Left lung (tissue), 10 donors: ENCODE data around the gene EIF3A. TPM values are rescaled to one million over a fixed set of nuclear protein-coding genes. Genes with fewer than 3 reads are reported as not detected.
"Not testable (repeated sequence)": the region's sequence is repeated elsewhere in the genome, so short reads cannot be mapped to it uniquely, and the experiment has no call there.

ENCODE experiments used
- ATAC-seq: fragments of 200-7000 bp; cut with Tn5 transposase; one replicate; pipeline ENCODE4 v1.9.1; 2020; ENCODE audit warnings: moderate library complexity
- DNase-seq, 4 donors: peaks; one replicate each; pipeline ENCODE4 v3.0.0-alpha.2; 2013 to 2020
- H3K27ac ChIP-seq, 2 donors: fragments of 200-600 bp; sonication (generic) in 1 of 2; one replicate each; pipeline versions ENCODE4 v1.5.0 to v1.8.0; 2020 to 2021
- H3K27me3 ChIP-seq, 2 donors: fragments of 200-600 bp; sonication (generic) in 1 of 2; one replicate each; pipeline versions ENCODE4 v1.5.0 to v1.8.0; 2020 to 2021
- H3K36me3 ChIP-seq, 2 donors: fragments of 200-600 bp; sonication (generic) in 1 of 2; one replicate each; pipeline versions ENCODE4 v1.5.0 to v1.8.0; 2020 to 2021
- H3K4me1 ChIP-seq, 2 donors: fragments of 200-600 bp; one replicate each; pipeline ENCODE4 v1.8.0; 2021
- H3K4me3 ChIP-seq, 2 donors: fragments of 200-600 bp; sonication (generic) in 1 of 2; one replicate each; pipeline versions ENCODE4 v1.5.0 to v1.8.0; 2020 to 2021; ENCODE audit warnings: mild to moderate bottlenecking in 1 of 2
- H3K9me3 ChIP-seq, 2 donors: fragments of 200-600 bp; sonication (generic) in 1 of 2; one replicate each; pipeline versions ENCODE4 v1.5.0 to v1.8.0; 2020 to 2021
- intact Hi-C, 2 donors: fragments of 100-400 bp; cut with DNase I; formaldehyde crosslinking; loops; one replicate each; pipeline versions ENCODE4 v1.11.2 to v1.14.2; 2022
- polyA plus RNA-seq, 6 donors: library from polyadenylated mRNA; unstranded; fragments of 120-200 nt; gene quantifications; one replicate each; pipeline ENCODE4 v1.2.1, GENCODE V29; 2013; ENCODE audit not compliant: insufficient read length in 6 of 6
- total RNA-seq, 2 donors: library from RNA; stranded (reverse); fragmentation: NEBNext Ultra II Directional; extraction: Animal tissue kit (Norgen Biotek cat#: 25700); gene quantifications; one replicate each; pipeline ENCODE4 v1.2.1, GENCODE V29; 2021
- TF ChIP-seq, protein P1 (sequence below), 2 donors: fragments of 200-600 bp; sonication (generic) in 1 of 2; IDR thresholded peaks; one replicate each; pipeline versions ENCODE4 v1.5.0 to v1.8.0; 2021; ENCODE audit warnings: antibody characterized with exemption in 2 of 2
- donor health status: DM: no; HTN: yes; CAD: no.
- donor health status: DM: no; HTN: no; CAD: no.

EIF3A gene
- total and polyA plus RNA-seq, 8 donors, result 89.1 to 172 (median 154) TPM

- TF ChIP-seq, protein P1, sequence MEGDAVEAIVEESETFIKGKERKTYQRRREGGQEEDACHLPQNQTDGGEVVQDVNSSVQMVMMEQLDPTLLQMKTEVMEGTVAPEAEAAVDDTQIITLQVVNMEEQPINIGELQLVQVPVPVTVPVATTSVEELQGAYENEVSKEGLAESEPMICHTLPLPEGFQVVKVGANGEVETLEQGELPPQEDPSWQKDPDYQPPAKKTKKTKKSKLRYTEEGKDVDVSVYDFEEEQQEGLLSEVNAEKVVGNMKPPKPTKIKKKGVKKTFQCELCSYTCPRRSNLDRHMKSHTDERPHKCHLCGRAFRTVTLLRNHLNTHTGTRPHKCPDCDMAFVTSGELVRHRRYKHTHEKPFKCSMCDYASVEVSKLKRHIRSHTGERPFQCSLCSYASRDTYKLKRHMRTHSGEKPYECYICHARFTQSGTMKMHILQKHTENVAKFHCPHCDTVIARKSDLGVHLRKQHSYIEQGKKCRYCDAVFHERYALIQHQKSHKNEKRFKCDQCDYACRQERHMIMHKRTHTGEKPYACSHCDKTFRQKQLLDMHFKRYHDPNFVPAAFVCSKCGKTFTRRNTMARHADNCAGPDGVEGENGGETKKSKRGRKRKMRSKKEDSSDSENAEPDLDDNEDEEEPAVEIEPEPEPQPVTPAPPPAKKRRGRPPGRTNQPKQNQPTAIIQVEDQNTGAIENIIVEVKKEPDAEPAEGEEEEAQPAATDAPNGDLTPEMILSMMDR (IDR thresholded peaks at IDR 0.05), result no peak
- peaks cover 0 to 19% of the 10 kb centered on the region in 2 donors for H3K4me1 ChIP-seq
- peaks cover 0 to 82% of the 10 kb centered on the region in 2 donors for H3K36me3 ChIP-seq
- H3K27me3 ChIP-seq, result no peaks in the 10 kb centered on the region
- H3K9me3 ChIP-seq, result no peaks in the 10 kb centered on the region
- DNase-seq (no peak), ATAC-seq (no peak)
- no peak overlapping the region for H3K4me3 ChIP-seq
- intact Hi-C loops, result no loop called here
- H3K27ac ChIP-seq, result no peak overlapping the region
Observed at GRCh38 chr10:119115926-119116325, 35.3 kb upstream of the EIF3A start.

GRCh38 chr10:119113751-119114732 is 33.4 kb upstream of the EIF3A start:
- Histone ChIP-seq H3K4me1 (peaks cover 0 to 20% of the 10 kb centered on the region in 2 donors), H3K4me3 (no peak overlapping the region), H3K27ac (peak overlapping the region in 1 of 2 donors; percentile 66), H3K36me3 (peaks cover 0 to 82% of the 10 kb centered on the region in 2 donors), H3K9me3 (no peaks in the 10 kb centered on the region), H3K27me3 (no peaks in the 10 kb centered on the region)
- no peak for DNase-seq
- intact Hi-C loops, result no loop called here
- TF ChIP-seq, protein P1 (IDR thresholded peaks at IDR 0.05), result no peak
- peak; percentile 23 for ATAC-seq

- Histone ChIP-seq H3K27ac (no peak overlapping the region), H3K27me3 (no peaks in the 10 kb centered on the region), H3K4me1 (peaks cover 0 to 33% of the 10 kb centered on the region in 2 donors), H3K36me3 (peaks cover 0 to 76% of the 10 kb centered on the region in 2 donors), H3K9me3 (no peaks in the 10 kb centered on the region), H3K4me3 (no peak overlapping the region)
- intact Hi-C loops, result no loop called here
- ATAC-seq (no peak), DNase-seq (no peak)
- TF ChIP-seq, protein P1 (IDR thresholded peaks at IDR 0.05), result no peak
Observed at GRCh38 chr10:119112056-119112455, 31.4 kb upstream of the EIF3A start.

DNA sequence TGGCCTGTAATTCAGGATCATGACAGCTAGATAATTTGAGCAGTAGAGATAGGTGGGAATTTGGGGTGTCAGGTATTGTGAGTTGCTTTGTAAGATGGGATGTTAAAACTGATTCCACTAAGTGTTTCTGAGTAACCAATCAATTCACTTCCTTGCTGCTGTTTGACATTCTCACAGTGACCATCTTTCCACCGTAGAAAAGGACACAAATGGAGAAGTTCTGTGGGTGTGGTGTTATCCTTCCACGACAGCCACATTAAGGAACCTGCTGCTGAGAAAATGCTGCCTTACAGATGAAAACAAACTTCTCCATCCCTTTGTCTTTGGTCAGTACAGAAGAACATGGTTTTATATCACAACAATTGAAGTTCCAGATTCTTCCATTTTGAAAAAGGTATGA is 27.2 kb upstream of the EIF3A start:
- ATAC-seq, H3K9me3 ChIP-seq, intact Hi-C loops, H3K27me3 ChIP-seq, H3K4me3 ChIP-seq, DNase-seq: not testable (repeated sequence)
- H3K27ac ChIP-seq, result peak overlapping the region in 1 of 2 donors; percentile 33
- peaks cover 0 to 49% of the 10 kb centered on the region in 2 donors for H3K36me3 ChIP-seq
- H3K4me1 ChIP-seq, result peaks cover 10 to 38% of the 10 kb centered on the region in 2 donors

DNA sequence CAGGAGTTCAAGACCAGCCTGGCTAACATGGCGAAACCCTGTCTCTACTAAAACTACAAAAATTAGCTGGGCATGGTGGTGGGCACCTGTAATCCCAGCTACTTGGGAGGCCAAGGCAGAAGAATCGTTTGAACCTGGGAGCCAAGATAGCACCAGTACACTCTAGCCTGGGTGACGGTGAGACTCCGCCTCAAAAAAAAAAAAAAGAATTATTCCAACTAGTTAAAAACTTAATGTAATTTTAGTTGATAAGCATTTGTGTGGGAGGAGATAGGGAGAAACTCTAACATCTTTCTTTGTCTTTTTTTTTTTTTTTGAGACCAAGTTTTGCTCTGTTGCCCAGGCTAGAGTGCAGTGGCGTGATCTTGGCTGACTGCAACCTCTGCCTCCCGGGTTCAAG is 26.5 kb upstream of the EIF3A start:
- ATAC-seq, intact Hi-C loops, H3K4me3 ChIP-seq, H3K27ac ChIP-seq, DNase-seq, H3K9me3 ChIP-seq, H3K27me3 ChIP-seq: not testable (repeated sequence)
- Histone ChIP-seq H3K4me1 (peaks cover 10 to 38% of the 10 kb centered on the region in 2 donors), H3K36me3 (peaks cover 0 to 43% of the 10 kb centered on the region in 2 donors)

- intact Hi-C loops, ATAC-seq, H3K9me3 ChIP-seq, H3K27me3 ChIP-seq, H3K27ac ChIP-seq, H3K4me3 ChIP-seq: not testable (repeated sequence)
- peaks cover 0 to 32% of the 10 kb centered on the region in 2 donors for H3K36me3 ChIP-seq
- peaks cover 10 to 38% of the 10 kb centered on the region in 2 donors for H3K4me1 ChIP-seq
- DNase-seq, result peak in 1 of 4 donors; percentile 79
Observed at GRCh38 chr10:119105899-119106298, 25.3 kb upstream of the EIF3A start.
